GM23338 (cell line): ENCODE data around the gene ROBO1. TPM values are rescaled to one million over a fixed set of nuclear protein-coding genes. Genes with fewer than 3 reads are reported as not detected.
A peak's percentile ranks its signal among the peaks of the same experiment; 100 is the strongest.

Experiments used
- ATAC-seq: fragments of 200-7000 bp; cut with Tn5 transposase; 3 replicates; pipeline ENCODE4 v1.9.1; 2020
- DNase-seq: peaks from one replicate; pipeline ENCODE4 v3.0.0-alpha.2; 2015; ENCODE audit warnings: low spot score
- H2AFZ ChIP-seq: fragments of 200-600 bp; sonication (generic); 2 replicates; pipeline ENCODE4 v1.8.0; 2016; ENCODE audit warnings: antibody characterized with exemption, mild to moderate bottlenecking, moderate library complexity
- H3F3A ChIP-seq: fragments of 200-600 bp; sonication (generic); replicated peaks from 2 replicates; pipeline ENCODE4 v1.8.0; 2017; ENCODE audit warnings: antibody characterized with exemption, mixed run types, low read depth
- H3K27ac ChIP-seq: fragments of 200-600 bp; sonication (generic); 2 replicates; pipeline ENCODE4 v1.6.1; 2016; ENCODE audit warnings: low read depth
- H3K27me3 ChIP-seq: fragments of 200-600 bp; sonication (generic); 2 replicates; pipeline ENCODE4 v1.8.0; 2016; ENCODE audit warnings: mild to moderate bottlenecking, mixed run types, moderate library complexity; ENCODE audit not compliant: insufficient read depth
- H3K36me3 ChIP-seq: fragments of 200-600 bp; sonication (generic); 2 replicates; pipeline ENCODE4 v1.8.0; 2016; ENCODE audit warnings: mild to moderate bottlenecking; ENCODE audit not compliant: insufficient read depth
- H3K4me1 ChIP-seq: fragments of 200-600 bp; sonication (generic); 2 replicates; pipeline ENCODE4 v1.8.0; 2016; ENCODE audit warnings: mild to moderate bottlenecking, moderate library complexity; ENCODE audit not compliant: insufficient read depth
- H3K4me2 ChIP-seq: fragments of 200-600 bp; sonication (generic); 2 replicates; pipeline ENCODE4 v1.7.1; 2017; ENCODE audit warnings: mixed run types
- H3K4me3 ChIP-seq: fragments of 200-600 bp; sonication (generic); 2 replicates; pipeline ENCODE4 v1.6.1; 2016; ENCODE audit warnings: mixed run types
- H3K79me2 ChIP-seq: fragments of 200-600 bp; sonication (generic); replicated peaks from 2 replicates; pipeline ENCODE4 v1.8.0; 2017; ENCODE audit warnings: mild to moderate bottlenecking; ENCODE audit not compliant: insufficient read depth
- H3K9me2 ChIP-seq: fragments of 200-600 bp; sonication (generic); 2 replicates; pipeline ENCODE4 v1.8.0; 2017; ENCODE audit not compliant: insufficient read depth
- H4K20me1 ChIP-seq: fragments of 200-600 bp; sonication (generic); replicated peaks from 2 replicates; pipeline ENCODE4 v1.8.0; 2017; ENCODE audit warnings: mild to moderate bottlenecking; ENCODE audit not compliant: insufficient read depth
- H3K27ac Mint-ChIP-seq: 2 replicates; pipeline ENCODE4 v1.8.0; 2020; ENCODE audit warnings: inconsistent platforms, mild to moderate bottlenecking, moderate library complexity, mixed read lengths
- H3K27me3 Mint-ChIP-seq: 3 replicates; pipeline ENCODE4 v1.8.0; 2022; ENCODE audit warnings: low read depth, mild to moderate bottlenecking, moderate library complexity, mixed read lengths, inconsistent platforms; ENCODE audit not compliant: insufficient read depth, poor library complexity
- H3K36me3 Mint-ChIP-seq: 3 replicates; pipeline ENCODE4 v1.8.0; 2021; ENCODE audit warnings: low read depth, mild to moderate bottlenecking, inconsistent platforms, moderate library complexity, mixed read lengths
- H3K4me1 Mint-ChIP-seq: 3 replicates; pipeline ENCODE4 v1.8.0; 2020; ENCODE audit warnings: mild to moderate bottlenecking, inconsistent platforms, mixed read lengths
- H3K4me3 Mint-ChIP-seq: 3 replicates; pipeline ENCODE4 v1.8.0; 2021; ENCODE audit warnings: moderate library complexity, mild to moderate bottlenecking, inconsistent platforms, mixed read lengths
- H3K9me3 Mint-ChIP-seq: 3 replicates; pipeline ENCODE4 v1.8.0; 2020; ENCODE audit warnings: moderate library complexity, mild to moderate bottlenecking, inconsistent platforms, mixed read lengths
- CREB1 ChIP-seq: fragments of 250-450 bp; sonication (Bioruptor Pico); IDR thresholded peaks from 2 replicates; pipeline ENCODE4 v1.5.0; 2020; ENCODE audit warnings: low read depth, mild to moderate bottlenecking, moderate library complexity
- EZH2 ChIP-seq: fragments of 200-600 bp; sonication (generic); IDR thresholded peaks from one replicate; pipeline ENCODE4 v1.8.0; 2017; ENCODE audit warnings: antibody characterized with exemption, mild to moderate bottlenecking, low read depth; ENCODE audit not compliant: unreplicated experiment
- EZH2phosphoT487 ChIP-seq: fragments of 200-600 bp; sonication (generic); IDR thresholded peaks from one replicate; pipeline ENCODE4 v1.8.1; 2018; ENCODE audit warnings: antibody characterized with exemption; ENCODE audit not compliant: unreplicated experiment
- JUNB ChIP-seq: IDR thresholded peaks from one replicate; pipeline ENCODE4 v1.6.1; 2016; ENCODE audit warnings: antibody characterized with exemption; ENCODE audit not compliant: unreplicated experiment
- NANOG ChIP-seq: IDR thresholded peaks from 2 replicates; pipeline ENCODE4 v1.6.1; 2016; ENCODE audit warnings: antibody characterized with exemption, borderline replicate concordance
- POLR2AphosphoS5 ChIP-seq: IDR thresholded peaks from 2 replicates; pipeline ENCODE4 v1.6.1; 2016; ENCODE audit warnings: antibody characterized with exemption, low read depth
- STAT1 ChIP-seq: IDR thresholded peaks from one replicate; pipeline ENCODE4 v1.6.1; 2016; ENCODE audit warnings: antibody characterized with exemption; ENCODE audit not compliant: unreplicated experiment
- ZNF114 ChIP-seq: fragments of 250-450 bp; sonication (Bioruptor Pico); IDR thresholded peaks from 2 replicates; pipeline ENCODE4 v1.5.0; 2020; ENCODE audit warnings: mild to moderate bottlenecking, moderate library complexity
- ZNF331 ChIP-seq: fragments of 250-450 bp; sonication (Bioruptor Pico); IDR thresholded peaks from 2 replicates; pipeline ENCODE4 v1.5.0; 2020; ENCODE audit warnings: low read depth, mild to moderate bottlenecking, moderate library complexity
- polyA plus RNA-seq: library from polyadenylated mRNA; unstranded; fragments of >200 nt; fragmentation: Nextera tagmentation; extraction: Ambion mirVana; gene quantifications from 2 replicates; pipeline ENCODE4 v1.2.1, GENCODE V29; 2016
- total RNA-seq: library from RNA; depleted of rRNA; stranded (reverse); fragments of >200 nt; shearing (Covaris generic); gene quantifications from 2 replicates; pipeline ENCODE4 v1.2.3, GENCODE V29; 2014
- TF ChIP-seq, protein P1 (sequence below), 2 experiments: fragments of 200-600 bp in 1 of 2; sonication (generic) in 1 of 2; conservative IDR thresholded peaks; 2 replicates each; pipeline versions ENCODE4 v1.5.1 to v1.6.1; 2016 to 2017; ENCODE audit warnings: antibody characterized with exemption in 2 of 2, low read depth in 2 of 2, mild to moderate bottlenecking in 2 of 2, moderate library complexity in 1 of 2
- TF ChIP-seq, protein P2 (sequence below): IDR thresholded peaks from 2 replicates; pipeline ENCODE4 v1.6.1; 2016; ENCODE audit warnings: antibody characterized with exemption
- TF ChIP-seq, protein P3 (sequence below): fragments of 250-450 bp; sonication (Bioruptor Pico); IDR thresholded peaks from 2 replicates; pipeline ENCODE4 v1.5.0; 2020; ENCODE audit warnings: mild to moderate bottlenecking, moderate library complexity
- TF ChIP-seq, protein P4 (sequence below): IDR thresholded peaks from one replicate; pipeline ENCODE4 v1.6.1; 2018; ENCODE audit warnings: antibody characterized with exemption; ENCODE audit not compliant: unreplicated experiment

Gene ROBO1
- total and polyA plus RNA-seq, 2 experiments from 2014 or later: 19.2 to 78.3 TPM

DNA sequence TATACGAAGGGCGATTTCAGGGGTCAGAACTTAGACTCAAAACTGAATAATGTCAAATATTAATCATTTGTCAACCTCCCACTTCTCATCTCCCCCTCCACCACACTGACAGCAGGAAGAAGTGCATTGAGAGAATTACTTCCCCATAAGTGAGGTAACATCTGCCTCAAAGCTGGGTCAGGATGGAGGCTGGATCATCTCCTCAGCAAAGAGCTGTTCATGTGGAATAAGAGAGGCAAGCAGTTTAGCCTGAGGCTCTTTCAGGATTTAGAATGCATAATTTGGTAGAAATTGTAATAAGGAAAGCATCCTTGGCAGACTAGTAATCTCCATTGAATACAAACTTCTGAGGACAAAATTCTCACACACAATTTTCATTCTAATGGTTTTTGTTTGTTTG, 512.1 kb downstream of the ROBO1 start:
- no peak overlapping the region; the same call in 1 of the 2 replicates for H3K27ac Mint-ChIP-seq
- no peaks in the 10 kb centered on the region for H3K4me1 ChIP-seq
- peaks cover 2% of the 10 kb centered on the region for H3K27me3 Mint-ChIP-seq
- H3K27me3 ChIP-seq: no peaks in the 10 kb centered on the region
- no peaks in the 10 kb centered on the region for H3F3A ChIP-seq
- H3K4me1 Mint-ChIP-seq: no peaks in the 10 kb centered on the region
- TF ChIP-seq STAT1 (no peak), POLR2AphosphoS5 (no peak), NANOG (no peak), JUNB (no peak), EZH2 (no peak), ZNF331 (CRISPR knock-in tag) (no peak), ZNF114 (CRISPR knock-in tag) (no peak), EZH2phosphoT487 (no peak), CREB1 (CRISPR knock-in tag) (no peak)
- TF ChIP-seq, protein P1, sequence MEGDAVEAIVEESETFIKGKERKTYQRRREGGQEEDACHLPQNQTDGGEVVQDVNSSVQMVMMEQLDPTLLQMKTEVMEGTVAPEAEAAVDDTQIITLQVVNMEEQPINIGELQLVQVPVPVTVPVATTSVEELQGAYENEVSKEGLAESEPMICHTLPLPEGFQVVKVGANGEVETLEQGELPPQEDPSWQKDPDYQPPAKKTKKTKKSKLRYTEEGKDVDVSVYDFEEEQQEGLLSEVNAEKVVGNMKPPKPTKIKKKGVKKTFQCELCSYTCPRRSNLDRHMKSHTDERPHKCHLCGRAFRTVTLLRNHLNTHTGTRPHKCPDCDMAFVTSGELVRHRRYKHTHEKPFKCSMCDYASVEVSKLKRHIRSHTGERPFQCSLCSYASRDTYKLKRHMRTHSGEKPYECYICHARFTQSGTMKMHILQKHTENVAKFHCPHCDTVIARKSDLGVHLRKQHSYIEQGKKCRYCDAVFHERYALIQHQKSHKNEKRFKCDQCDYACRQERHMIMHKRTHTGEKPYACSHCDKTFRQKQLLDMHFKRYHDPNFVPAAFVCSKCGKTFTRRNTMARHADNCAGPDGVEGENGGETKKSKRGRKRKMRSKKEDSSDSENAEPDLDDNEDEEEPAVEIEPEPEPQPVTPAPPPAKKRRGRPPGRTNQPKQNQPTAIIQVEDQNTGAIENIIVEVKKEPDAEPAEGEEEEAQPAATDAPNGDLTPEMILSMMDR (conservative IDR thresholded peaks at IDR 0.05; ENCODE audit: low read depth in 2 of 2): no peak
- TF ChIP-seq, protein P2, sequence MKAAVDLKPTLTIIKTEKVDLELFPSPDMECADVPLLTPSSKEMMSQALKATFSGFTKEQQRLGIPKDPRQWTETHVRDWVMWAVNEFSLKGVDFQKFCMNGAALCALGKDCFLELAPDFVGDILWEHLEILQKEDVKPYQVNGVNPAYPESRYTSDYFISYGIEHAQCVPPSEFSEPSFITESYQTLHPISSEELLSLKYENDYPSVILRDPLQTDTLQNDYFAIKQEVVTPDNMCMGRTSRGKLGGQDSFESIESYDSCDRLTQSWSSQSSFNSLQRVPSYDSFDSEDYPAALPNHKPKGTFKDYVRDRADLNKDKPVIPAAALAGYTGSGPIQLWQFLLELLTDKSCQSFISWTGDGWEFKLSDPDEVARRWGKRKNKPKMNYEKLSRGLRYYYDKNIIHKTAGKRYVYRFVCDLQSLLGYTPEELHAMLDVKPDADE: no peak
- TF ChIP-seq, protein P3, sequence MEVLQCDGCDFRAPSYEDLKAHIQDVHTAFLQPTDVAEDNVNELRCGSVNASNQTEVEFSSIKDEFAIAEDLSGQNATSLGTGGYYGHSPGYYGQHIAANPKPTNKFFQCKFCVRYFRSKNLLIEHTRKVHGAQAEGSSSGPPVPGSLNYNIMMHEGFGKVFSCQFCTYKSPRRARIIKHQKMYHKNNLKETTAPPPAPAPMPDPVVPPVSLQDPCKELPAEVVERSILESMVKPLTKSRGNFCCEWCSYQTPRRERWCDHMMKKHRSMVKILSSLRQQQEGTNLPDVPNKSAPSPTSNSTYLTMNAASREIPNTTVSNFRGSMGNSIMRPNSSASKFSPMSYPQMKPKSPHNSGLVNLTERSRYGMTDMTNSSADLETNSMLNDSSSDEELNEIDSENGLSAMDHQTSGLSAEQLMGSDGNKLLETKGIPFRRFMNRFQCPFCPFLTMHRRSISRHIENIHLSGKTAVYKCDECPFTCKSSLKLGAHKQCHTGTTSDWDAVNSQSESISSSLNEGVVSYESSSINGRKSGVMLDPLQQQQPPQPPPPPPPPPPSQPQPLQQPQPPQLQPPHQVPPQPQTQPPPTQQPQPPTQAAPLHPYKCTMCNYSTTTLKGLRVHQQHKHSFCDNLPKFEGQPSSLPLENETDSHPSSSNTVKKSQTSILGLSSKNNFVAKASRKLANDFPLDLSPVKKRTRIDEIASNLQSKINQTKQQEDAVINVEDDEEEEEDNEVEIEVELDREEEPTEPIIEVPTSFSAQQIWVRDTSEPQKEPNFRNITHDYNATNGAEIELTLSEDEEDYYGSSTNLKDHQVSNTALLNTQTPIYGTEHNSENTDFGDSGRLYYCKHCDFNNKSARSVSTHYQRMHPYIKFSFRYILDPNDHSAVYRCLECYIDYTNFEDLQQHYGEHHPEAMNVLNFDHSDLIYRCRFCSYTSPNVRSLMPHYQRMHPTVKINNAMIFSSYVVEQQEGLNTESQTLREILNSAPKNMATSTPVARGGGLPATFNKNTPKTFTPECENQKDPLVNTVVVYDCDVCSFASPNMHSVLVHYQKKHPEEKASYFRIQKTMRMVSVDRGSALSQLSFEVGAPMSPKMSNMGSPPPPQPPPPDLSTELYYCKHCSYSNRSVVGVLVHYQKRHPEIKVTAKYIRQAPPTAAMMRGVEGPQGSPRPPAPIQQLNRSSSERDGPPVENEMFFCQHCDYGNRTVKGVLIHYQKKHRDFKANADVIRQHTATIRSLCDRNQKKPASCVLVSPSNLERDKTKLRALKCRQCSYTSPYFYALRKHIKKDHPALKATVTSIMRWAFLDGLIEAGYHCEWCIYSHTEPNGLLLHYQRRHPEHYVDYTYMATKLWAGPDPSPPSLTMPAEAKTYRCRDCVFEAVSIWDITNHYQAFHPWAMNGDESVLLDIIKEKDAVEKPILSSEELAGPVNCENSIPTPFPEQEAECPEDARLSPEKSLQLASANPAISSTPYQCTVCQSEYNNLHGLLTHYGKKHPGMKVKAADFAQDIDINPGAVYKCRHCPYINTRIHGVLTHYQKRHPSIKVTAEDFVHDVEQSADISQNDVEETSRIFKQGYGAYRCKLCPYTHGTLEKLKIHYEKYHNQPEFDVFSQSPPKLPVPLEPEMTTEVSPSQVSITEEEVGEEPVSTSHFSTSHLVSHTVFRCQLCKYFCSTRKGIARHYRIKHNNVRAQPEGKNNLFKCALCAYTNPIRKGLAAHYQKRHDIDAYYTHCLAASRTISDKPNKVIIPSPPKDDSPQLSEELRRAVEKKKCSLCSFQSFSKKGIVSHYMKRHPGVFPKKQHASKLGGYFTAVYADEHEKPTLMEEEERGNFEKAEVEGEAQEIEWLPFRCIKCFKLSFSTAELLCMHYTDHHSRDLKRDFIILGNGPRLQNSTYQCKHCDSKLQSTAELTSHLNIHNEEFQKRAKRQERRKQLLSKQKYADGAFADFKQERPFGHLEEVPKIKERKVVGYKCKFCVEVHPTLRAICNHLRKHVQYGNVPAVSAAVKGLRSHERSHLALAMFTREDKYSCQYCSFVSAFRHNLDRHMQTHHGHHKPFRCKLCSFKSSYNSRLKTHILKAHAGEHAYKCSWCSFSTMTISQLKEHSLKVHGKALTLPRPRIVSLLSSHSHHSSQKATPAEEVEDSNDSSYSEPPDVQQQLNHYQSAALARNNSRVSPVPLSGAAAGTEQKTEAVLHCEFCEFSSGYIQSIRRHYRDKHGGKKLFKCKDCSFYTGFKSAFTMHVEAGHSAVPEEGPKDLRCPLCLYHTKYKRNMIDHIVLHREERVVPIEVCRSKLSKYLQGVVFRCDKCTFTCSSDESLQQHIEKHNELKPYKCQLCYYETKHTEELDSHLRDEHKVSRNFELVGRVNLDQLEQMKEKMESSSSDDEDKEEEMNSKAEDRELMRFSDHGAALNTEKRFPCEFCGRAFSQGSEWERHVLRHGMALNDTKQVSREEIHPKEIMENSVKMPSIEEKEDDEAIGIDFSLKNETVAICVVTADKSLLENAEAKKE (CRISPR knock-in tag): no peak
- TF ChIP-seq, protein P4, sequence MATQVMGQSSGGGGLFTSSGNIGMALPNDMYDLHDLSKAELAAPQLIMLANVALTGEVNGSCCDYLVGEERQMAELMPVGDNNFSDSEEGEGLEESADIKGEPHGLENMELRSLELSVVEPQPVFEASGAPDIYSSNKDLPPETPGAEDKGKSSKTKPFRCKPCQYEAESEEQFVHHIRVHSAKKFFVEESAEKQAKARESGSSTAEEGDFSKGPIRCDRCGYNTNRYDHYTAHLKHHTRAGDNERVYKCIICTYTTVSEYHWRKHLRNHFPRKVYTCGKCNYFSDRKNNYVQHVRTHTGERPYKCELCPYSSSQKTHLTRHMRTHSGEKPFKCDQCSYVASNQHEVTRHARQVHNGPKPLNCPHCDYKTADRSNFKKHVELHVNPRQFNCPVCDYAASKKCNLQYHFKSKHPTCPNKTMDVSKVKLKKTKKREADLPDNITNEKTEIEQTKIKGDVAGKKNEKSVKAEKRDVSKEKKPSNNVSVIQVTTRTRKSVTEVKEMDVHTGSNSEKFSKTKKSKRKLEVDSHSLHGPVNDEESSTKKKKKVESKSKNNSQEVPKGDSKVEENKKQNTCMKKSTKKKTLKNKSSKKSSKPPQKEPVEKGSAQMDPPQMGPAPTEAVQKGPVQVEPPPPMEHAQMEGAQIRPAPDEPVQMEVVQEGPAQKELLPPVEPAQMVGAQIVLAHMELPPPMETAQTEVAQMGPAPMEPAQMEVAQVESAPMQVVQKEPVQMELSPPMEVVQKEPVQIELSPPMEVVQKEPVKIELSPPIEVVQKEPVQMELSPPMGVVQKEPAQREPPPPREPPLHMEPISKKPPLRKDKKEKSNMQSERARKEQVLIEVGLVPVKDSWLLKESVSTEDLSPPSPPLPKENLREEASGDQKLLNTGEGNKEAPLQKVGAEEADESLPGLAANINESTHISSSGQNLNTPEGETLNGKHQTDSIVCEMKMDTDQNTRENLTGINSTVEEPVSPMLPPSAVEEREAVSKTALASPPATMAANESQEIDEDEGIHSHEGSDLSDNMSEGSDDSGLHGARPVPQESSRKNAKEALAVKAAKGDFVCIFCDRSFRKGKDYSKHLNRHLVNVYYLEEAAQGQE: no peak
- no peak for ATAC-seq
- no peaks in the 10 kb centered on the region for H3K9me3 Mint-ChIP-seq
- no peak overlapping the region for H3K27ac ChIP-seq
- peak overlapping the region; percentile 24 for H2AFZ ChIP-seq
- no peak overlapping the region for H3K4me3 ChIP-seq
- H3K9me2 ChIP-seq: peaks cover 6% of the 10 kb centered on the region; the same call in 1 of the 2 replicates
- H3K4me3 Mint-ChIP-seq: no peak overlapping the region
- no peaks in the 10 kb centered on the region for H4K20me1 ChIP-seq
- no peaks in the 10 kb centered on the region for H3K36me3 ChIP-seq
- no peaks in the 10 kb centered on the region for H3K36me3 Mint-ChIP-seq
- no peak for DNase-seq
- no peak overlapping the region for H3K4me2 ChIP-seq
- H3K79me2 ChIP-seq: no peaks in the 10 kb centered on the region
